Measurements from ENCODE around the gene PEX26. TPM values are rescaled to one million over a fixed set of nuclear protein-coding genes. Genes with fewer than 3 reads are reported as not detected.

PEX26 gene
- polyA plus RNA-seq, 1 donor (not counting 4 experiments of a cell fraction or from before 2014, with no cell fraction given): 23.0 TPM

- dilution Hi-C loops (cut with MboI; ENCODE audit: extremely low pct_ligation_motif_present, low sequenced_read_pairs): no loop called here
Observed at GRCh38 chr22:18065256-18065655, 12.5 kb upstream of the PEX26 start.

GRCh38 chr22:18066181-18066859 lies 11.5 kb upstream of the PEX26 start:
- Histone ChIP-seq H2AFZ (ENCODE audit: control insufficient read depth, low read length) (no peak overlapping the region), H3K36me3 (ENCODE audit: control insufficient read depth in 2 of 2, extremely low read depth in 1 of 2, insufficient read depth in 2 of 2, low read length in 2 of 2) (no peaks in the 10 kb centered on the region), H3K79me2 (ENCODE audit: control insufficient read depth, insufficient read depth, low read length) (no peaks in the 10 kb centered on the region), H3K4me2 (ENCODE audit: control insufficient read depth, extremely low read depth, insufficient read depth, low read depth, low read length) (no peak overlapping the region), H3K4me1 (ENCODE audit: control insufficient read depth, extremely low read depth, insufficient read depth, low read length) (peaks cover 45% of the 10 kb centered on the region), H3K4me3 (ENCODE audit: control insufficient read depth in 2 of 3, extremely low read depth in 1 of 3, insufficient read depth in 2 of 3, low read depth in 1 of 3, low read length in 3 of 3) (no peak overlapping the region), H3K9me3 (ENCODE audit: control insufficient read depth, low read depth, low read length) (no peaks in the 10 kb centered on the region), H3K9me1 (ENCODE audit: control insufficient read depth, extremely low read depth, insufficient read depth, low read length) (no peaks in the 10 kb centered on the region), H3K27me3 (ENCODE audit: control insufficient read depth, extremely low read depth, insufficient read depth, low read length) (no peaks in the 10 kb centered on the region), H3K9ac (ENCODE audit: control insufficient read depth, extremely low read depth, insufficient read depth, low read length) (no peak overlapping the region), H4K20me1 (ENCODE audit: control insufficient read depth, extremely low read depth, insufficient read depth, low read length) (no peaks in the 10 kb centered on the region), H3K27ac (ENCODE audit: control insufficient read depth, insufficient read depth, low read length) (no peak overlapping the region)
- dilution Hi-C loops (cut with MboI; ENCODE audit: extremely low pct_ligation_motif_present, low sequenced_read_pairs): no loop called here
- no peak for DNase-seq (ENCODE audit: low read depth, low spot score)
- TF ChIP-seq, protein P1, sequence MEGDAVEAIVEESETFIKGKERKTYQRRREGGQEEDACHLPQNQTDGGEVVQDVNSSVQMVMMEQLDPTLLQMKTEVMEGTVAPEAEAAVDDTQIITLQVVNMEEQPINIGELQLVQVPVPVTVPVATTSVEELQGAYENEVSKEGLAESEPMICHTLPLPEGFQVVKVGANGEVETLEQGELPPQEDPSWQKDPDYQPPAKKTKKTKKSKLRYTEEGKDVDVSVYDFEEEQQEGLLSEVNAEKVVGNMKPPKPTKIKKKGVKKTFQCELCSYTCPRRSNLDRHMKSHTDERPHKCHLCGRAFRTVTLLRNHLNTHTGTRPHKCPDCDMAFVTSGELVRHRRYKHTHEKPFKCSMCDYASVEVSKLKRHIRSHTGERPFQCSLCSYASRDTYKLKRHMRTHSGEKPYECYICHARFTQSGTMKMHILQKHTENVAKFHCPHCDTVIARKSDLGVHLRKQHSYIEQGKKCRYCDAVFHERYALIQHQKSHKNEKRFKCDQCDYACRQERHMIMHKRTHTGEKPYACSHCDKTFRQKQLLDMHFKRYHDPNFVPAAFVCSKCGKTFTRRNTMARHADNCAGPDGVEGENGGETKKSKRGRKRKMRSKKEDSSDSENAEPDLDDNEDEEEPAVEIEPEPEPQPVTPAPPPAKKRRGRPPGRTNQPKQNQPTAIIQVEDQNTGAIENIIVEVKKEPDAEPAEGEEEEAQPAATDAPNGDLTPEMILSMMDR (optimal IDR thresholded peaks at IDR 0.05 in 1 of 3, IDR thresholded peaks at IDR 0.05 in 1 of 3, conservative IDR thresholded peaks at IDR 0.05 in 1 of 3; ENCODE audit: extremely low read depth in 1 of 3, insufficient read depth in 2 of 3, low read length in 3 of 3): no peak
- TF ChIP-seq EZH2 (IDR thresholded peaks at IDR 0.05; ENCODE audit: low read length): no peak
- no peak for FAIRE-seq

More at GRCh38 chr22:18065256-18065655, 12.5 kb upstream of the PEX26 start:
- no peak overlapping the region for H3K4me3 ChIP-seq (ENCODE audit: control insufficient read depth in 2 of 3, extremely low read depth in 1 of 3, insufficient read depth in 2 of 3, low read depth in 1 of 3, low read length in 3 of 3)
- no peak overlapping the region for H3K4me2 ChIP-seq (ENCODE audit: control insufficient read depth, extremely low read depth, insufficient read depth, low read depth, low read length)
- H3K79me2 ChIP-seq (ENCODE audit: control insufficient read depth, insufficient read depth, low read length): no peaks in the 10 kb centered on the region
- H3K9ac ChIP-seq (ENCODE audit: control insufficient read depth, extremely low read depth, insufficient read depth, low read length): no peak overlapping the region
- peaks cover 42% of the 10 kb centered on the region for H3K4me1 ChIP-seq (ENCODE audit: control insufficient read depth, extremely low read depth, insufficient read depth, low read length)
- no peaks in the 10 kb centered on the region for H3K36me3 ChIP-seq (ENCODE audit: control insufficient read depth in 2 of 2, extremely low read depth in 1 of 2, insufficient read depth in 2 of 2, low read length in 2 of 2)
- H3K27ac ChIP-seq (ENCODE audit: control insufficient read depth, insufficient read depth, low read length): no peak overlapping the region
- no peak for FAIRE-seq
- no peak for DNase-seq (ENCODE audit: low read depth, low spot score)
- no peak for TF ChIP-seq EZH2 (IDR thresholded peaks at IDR 0.05; ENCODE audit: low read length)
- TF ChIP-seq, protein P1 (optimal IDR thresholded peaks at IDR 0.05 in 1 of 3, IDR thresholded peaks at IDR 0.05 in 1 of 3, conservative IDR thresholded peaks at IDR 0.05 in 1 of 3; ENCODE audit: extremely low read depth in 1 of 3, insufficient read depth in 2 of 3, low read length in 3 of 3): peak in 1 of 3 experiments; percentile 31
- no peaks in the 10 kb centered on the region for H4K20me1 ChIP-seq (ENCODE audit: control insufficient read depth, extremely low read depth, insufficient read depth, low read length)
- H2AFZ ChIP-seq (ENCODE audit: control insufficient read depth, low read length): no peak overlapping the region
- H3K27me3 ChIP-seq (ENCODE audit: control insufficient read depth, extremely low read depth, insufficient read depth, low read length): no peaks in the 10 kb centered on the region
- H3K9me3 ChIP-seq (ENCODE audit: control insufficient read depth, low read depth, low read length): no peaks in the 10 kb centered on the region
- no peaks in the 10 kb centered on the region for H3K9me1 ChIP-seq (ENCODE audit: control insufficient read depth, extremely low read depth, insufficient read depth, low read length)

Data from keratinocyte (primary cell).